ENCODE results near the gene NCKAP1.
"Not testable (repeated sequence)": the region's sequence is repeated elsewhere in the genome, so short reads cannot be mapped to it uniquely, and the experiment has no call there.

GRCh38 chr2:182876653-182877052 lies 161.6 kb downstream of the NCKAP1 start:
- TF ChIP-seq CTCF, POLR2A (IDR thresholded peaks at IDR 0.05): not testable (repeated sequence)
